CD4-positive, alpha-beta T cell treated with Interleukin-21 for 1 hour (primary cell): ENCODE data around the gene MBL2.

Experiments used
- DNase-seq: peaks from one replicate; pipeline ENCODE4 v3.0.0-alpha.2; 2020

Gene MBL2

GRCh38 chr10:52771534-52772445, 794 bp downstream of the MBL2 start:
- no peak for DNase-seq

GRCh38 chr10:52770904-52771303, 1.7 kb downstream of the MBL2 start:
- DNase-seq: no peak

- no peak for DNase-seq
These were observed 2.6 kb downstream of the MBL2 start for GRCh38 chr10:52769966-52770365.

GRCh38 chr10:52768001-52768532, 4.5 kb downstream of the MBL2 start:
- no peak for DNase-seq

- no peak for DNase-seq
These were observed 10.5 kb downstream of the MBL2 start for GRCh38 chr10:52762088-52762487.

- no peak for DNase-seq
These were observed 13.4 kb downstream of the MBL2 start for GRCh38 chr10:52759154-52759553.

GRCh38 chr10:52758406-52758805, 14.2 kb downstream of the MBL2 start:
- DNase-seq: no peak

- no peak for DNase-seq
These were observed 14.8 kb downstream of the MBL2 start for GRCh38 chr10:52757773-52758172.

GRCh38 chr10:52756966-52757365, 15.6 kb downstream of the MBL2 start:
- DNase-seq: no peak

- no peak for DNase-seq
These were observed 16.3 kb downstream of the MBL2 start for GRCh38 chr10:52756295-52756694.

- no peak for DNase-seq
These were observed 17.1 kb downstream of the MBL2 start for GRCh38 chr10:52755297-52756062.

GRCh38 chr10:52752801-52753445, 19.7 kb downstream of the MBL2 start:
- DNase-seq: no peak

GRCh38 chr10:52752261-52752660, 20.3 kb downstream of the MBL2 start:
- no peak for DNase-seq

GRCh38 chr10:52751337-52751736, 21.2 kb downstream of the MBL2 start:
- no peak for DNase-seq

GRCh38 chr10:52750629-52751028, 22.0 kb downstream of the MBL2 start:
- no peak for DNase-seq

- DNase-seq: no peak
These were observed 24.9 kb downstream of the MBL2 start for GRCh38 chr10:52747694-52748093.

- no peak for DNase-seq
These were observed 26.4 kb downstream of the MBL2 start for GRCh38 chr10:52746169-52746568.

GRCh38 chr10:52744057-52744805, 28.4 kb downstream of the MBL2 start:
- DNase-seq: no peak

- no peak for DNase-seq
These were observed 29.9 kb downstream of the MBL2 start for GRCh38 chr10:52742731-52743130.

GRCh38 chr10:52741851-52742250, 30.7 kb downstream of the MBL2 start:
- no peak for DNase-seq

- DNase-seq: peak; percentile 6
These were observed 31.5 kb downstream of the MBL2 start for GRCh38 chr10:52740913-52741675.

- no peak for DNase-seq
These were observed 32.4 kb downstream of the MBL2 start for GRCh38 chr10:52740155-52740549.
